Measurements from ENCODE around the gene FBXO40.
"Not testable (repeated sequence)": the region's sequence is repeated elsewhere in the genome, so short reads cannot be mapped to it uniquely, and the experiment has no call there.

FBXO40 gene, protein sequence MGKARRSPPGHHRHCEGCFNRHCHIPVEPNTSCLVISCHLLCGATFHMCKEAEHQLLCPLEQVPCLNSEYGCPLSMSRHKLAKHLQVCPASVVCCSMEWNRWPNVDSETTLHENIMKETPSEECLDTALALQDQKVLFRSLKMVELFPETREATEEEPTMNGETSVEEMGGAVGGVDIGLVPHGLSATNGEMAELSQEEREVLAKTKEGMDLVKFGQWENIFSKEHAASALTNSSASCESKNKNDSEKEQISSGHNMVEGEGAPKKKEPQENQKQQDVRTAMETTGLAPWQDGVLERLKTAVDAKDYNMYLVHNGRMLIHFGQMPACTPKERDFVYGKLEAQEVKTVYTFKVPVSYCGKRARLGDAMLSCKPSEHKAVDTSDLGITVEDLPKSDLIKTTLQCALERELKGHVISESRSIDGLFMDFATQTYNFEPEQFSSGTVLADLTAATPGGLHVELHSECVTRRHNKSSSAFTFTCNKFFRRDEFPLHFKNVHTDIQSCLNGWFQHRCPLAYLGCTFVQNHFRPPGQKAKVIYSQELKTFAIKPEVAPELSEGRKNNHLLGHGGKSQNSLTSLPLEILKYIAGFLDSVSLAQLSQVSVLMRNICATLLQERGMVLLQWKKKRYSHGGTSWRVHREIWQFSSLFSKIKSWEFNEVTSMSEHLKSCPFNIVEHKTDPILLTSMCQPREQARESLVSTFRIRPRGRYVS

DNA sequence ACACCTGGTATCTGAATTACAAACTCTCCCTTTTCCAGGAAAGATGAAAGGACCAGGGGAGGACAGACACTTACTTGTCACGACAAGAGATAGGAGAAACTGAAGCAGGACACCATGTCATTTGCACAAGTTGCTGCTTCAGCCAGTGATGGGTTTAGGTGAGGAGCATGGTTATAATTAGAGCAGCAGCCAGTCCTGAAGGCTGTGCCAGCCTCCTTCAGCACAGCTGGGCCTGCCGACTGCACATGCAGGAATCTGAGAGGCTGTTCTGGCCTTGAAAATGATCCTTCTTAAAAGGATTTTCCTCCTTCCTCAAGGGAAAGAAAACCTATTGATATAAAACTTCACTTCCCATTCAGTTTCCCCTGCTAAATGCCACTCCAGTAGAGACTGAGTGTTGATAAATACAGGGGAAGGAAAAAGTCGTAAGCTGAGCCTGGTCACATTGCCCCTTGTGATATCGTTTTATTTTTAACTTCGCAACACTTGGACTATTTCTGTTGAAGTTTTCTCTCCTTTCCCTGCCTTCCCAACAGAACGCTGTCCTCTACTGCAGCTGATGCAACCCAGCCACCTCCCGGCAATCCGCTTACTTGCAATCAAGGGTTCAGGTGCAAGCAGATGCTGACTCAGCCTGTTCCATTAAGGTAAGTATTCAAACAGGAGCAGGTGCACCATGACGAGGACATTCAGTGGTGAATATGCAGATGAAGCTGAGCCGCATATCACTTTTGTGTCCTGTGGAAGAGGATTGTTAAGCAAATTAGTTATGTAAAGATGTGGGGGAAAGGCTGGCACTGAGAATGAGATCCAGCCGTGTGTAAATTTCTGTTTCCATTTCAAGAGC lies at the start of gene FBXO40:
FBXO40 (plus strand) TSS at position 524 of the 847 bp plus-strand sequence. CDS start 27,197 bp downstream, outside the sequence.
- in situ Hi-C loops (cut with MboI; ENCODE audit: low sequenced_read_pairs) = no loop called here

DNA sequence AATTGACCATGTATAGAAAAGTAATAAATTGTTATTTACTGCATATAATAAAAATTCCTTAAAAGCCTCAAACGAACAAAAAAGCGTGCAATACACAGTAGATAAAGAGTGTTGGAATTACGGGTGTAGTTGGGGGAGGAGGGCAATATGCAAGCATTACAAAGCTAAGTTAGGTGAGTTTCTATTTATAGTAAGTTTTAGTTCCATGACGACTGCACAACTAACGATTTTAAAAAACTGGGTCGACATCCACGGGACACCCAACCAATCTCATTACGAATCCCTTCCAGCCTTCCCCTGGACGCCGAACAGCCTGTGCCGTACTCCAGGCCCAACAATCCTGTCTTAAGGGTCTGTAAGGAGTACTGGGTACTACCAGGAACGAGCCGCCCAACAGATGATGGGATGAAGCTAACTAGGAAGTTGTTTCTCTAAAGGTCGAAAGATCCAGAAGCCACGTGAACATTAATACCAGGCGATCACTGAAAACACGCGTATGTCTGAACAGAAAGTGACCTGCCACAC lies 48.1 kb upstream of the FBXO40 start:
- in situ Hi-C loops (cut with MboI; ENCODE audit: low sequenced_read_pairs) = no loop called here

DNA sequence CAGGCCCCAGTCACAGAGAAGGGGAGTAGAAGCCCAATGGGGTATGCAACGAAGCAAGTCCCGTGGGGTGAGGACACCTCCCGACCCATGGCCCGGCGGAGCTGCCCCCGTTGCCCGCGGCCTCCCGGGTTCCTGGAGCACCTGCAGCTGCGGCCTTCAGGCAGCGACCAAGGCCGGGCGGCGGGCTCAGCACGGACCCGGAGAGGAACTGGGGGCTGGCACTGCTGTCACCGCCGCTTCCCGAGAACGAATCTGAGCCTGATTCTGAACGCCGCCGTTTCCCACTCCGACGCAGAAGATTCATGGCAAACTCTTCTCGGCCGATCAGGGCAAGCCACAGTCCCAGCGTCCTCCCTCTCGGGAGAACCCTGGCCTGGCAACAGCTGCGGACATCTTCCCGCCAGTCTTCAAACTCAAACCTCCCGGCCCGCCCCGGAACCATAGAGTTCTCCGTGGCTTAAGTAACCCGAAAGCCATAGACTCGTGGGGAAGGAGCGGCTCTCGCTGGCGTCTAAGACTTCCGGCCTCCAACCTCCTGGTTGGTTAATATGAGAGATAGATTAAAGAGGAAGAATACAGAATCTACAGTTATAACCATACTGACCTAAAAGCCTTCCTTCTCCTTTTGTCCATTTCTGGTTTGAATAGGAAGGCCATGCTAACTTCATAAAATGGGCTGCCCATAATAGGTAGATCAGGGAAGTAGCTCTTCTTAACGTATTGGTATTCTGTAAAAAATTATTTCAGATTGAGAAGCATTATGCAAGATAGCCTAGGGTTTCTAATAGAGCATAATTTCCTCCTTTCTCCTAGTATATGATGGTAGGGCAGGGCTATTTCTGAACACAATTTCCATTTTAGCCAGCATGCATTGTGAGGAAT lies 47.4 kb upstream of the FBXO40 start, which contains the start of gene POLQ:
POLQ (minus strand) TSS at position 415 of the 882 bp plus-strand sequence; CDS start at position 304, 111 bp downstream.
- in situ Hi-C loops (cut with MboI; ENCODE audit: low sequenced_read_pairs) = no loop called here

DNA sequence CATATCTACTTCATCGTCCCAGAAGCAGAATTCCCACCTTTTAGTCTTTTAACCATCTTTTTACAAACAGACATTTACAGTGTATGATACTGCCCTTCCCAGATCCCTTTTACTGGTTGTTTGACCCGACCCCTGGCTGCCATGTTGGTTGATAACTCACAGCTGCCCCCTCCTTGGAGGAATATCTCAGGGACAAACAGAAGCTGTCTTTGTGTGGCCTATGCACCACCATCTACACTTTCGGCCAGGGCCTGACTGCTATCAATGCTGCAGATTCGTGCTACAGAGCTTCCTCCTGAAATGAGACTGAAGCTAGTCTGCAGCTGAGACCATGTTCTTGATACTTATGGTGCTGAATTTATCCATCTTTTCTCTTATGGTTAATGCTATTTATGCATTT lies 40.8 kb upstream of the FBXO40 start:
- in situ Hi-C loops (cut with MboI; ENCODE audit: low sequenced_read_pairs) = no loop called here

DNA sequence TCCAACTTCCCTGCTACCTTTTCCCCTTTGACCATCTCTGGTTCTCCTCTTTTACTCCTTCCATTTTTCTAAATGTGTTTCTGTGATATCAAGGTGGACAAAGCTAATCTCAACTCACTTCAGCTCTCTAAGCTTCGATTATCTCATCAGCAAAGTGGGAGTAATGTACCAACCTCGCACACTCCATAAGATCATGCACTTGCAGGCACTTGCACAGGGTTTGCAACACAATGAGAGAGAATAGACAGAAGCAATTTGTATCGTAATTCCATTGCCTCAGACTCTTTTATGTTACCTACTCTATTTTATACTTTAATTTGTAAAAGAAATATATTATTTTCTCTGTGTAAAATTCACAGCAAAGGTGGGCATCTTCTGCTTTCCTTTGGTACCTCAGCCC lies 40.4 kb upstream of the FBXO40 start:
- in situ Hi-C loops (cut with MboI; ENCODE audit: low sequenced_read_pairs) = no loop called here

DNA sequence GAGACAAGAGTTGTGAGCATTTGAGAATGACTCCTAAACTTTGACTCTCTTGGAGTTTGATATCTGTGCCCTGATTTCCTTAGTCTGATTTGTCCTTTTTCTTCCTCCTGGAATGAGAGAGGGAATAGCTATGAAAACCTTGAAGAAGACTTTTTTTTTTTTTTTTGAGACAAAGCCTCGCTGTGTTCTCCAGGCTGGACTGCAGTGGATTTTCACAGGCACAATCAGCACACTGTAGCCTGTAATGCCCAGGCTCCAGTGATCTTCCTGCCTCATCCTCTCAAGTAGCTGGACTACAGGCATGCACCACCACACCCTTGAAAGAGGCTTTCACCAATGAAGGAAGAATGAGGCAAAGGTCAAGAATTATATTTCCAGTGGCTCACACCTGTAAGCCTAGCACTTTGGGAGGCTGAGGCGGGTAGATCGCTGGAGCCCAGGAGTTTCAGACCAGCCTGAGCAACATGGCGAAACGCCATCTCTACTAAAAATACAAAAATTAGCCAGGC lies 35.7 kb upstream of the FBXO40 start:
- in situ Hi-C loops (cut with MboI; ENCODE audit: low sequenced_read_pairs) = no loop called here

DNA sequence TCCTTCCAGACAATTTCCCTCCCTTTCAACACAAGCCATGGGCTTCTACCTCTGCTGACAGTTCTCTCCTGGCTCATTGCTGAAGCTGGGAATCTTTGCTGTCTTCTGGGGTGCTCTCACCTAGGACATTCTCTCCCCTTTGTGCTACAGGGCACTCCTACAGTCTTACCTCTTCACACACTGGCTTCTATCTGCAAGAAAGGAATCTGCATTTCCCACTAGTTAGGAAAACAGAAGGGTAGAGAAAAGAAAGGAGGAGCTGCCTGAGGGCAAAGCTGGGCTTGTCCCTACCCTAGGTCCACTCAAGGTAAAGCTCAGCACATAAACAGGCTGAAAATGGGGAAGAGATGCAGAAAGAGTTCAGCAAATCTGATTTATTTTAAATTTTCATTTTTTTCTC lies 31.0 kb upstream of the FBXO40 start:
- in situ Hi-C loops (cut with MboI; ENCODE audit: low sequenced_read_pairs) = no loop called here

DNA sequence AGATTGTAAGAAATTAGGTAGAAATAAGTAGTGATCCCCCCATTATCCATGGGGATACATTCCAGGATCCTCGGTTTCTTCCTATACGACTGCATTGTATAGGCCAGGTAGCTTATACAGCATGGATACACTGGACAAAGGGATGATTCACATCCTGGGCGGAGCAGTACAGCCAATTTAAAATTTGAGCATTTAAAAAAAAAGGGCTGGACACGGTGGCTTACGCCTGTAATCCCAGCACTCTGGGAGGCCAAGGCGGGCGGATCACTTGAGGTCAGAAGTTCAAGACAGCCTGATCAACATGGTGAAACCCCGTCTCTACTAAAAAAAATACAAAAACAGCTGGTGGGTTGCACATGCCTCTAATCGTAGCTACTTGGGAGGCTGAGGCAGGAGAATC lies 26.4 kb upstream of the FBXO40 start:
- in situ Hi-C loops (cut with MboI; ENCODE audit: low sequenced_read_pairs) = no loop called here

DNA sequence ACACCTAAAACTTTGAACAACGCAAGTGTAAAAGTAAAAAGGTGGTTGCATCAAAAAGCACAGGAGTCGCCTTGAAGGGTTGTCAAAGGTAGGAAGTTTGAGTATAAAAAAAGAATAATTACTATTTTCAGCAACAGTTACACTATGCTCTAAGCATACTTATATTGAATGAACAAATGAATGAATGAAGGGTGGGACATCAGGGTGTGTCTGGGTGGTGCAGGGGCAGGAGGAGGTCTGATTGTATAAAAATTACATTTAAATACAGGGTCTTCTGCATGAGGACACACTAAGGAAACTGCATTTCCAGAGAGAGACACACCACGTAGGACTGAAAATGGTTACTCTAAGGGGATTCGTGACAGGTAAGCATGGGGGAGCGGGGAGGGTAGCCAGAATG lies 25.5 kb upstream of the FBXO40 start, which contains the start of gene ARGFX:
ARGFX (plus strand) TSS at position 301 of the 400 bp plus-strand sequence. CDS start 2,765 bp downstream, outside the sequence.
- in situ Hi-C loops (cut with MboI; ENCODE audit: low sequenced_read_pairs) = no loop called here

DNA sequence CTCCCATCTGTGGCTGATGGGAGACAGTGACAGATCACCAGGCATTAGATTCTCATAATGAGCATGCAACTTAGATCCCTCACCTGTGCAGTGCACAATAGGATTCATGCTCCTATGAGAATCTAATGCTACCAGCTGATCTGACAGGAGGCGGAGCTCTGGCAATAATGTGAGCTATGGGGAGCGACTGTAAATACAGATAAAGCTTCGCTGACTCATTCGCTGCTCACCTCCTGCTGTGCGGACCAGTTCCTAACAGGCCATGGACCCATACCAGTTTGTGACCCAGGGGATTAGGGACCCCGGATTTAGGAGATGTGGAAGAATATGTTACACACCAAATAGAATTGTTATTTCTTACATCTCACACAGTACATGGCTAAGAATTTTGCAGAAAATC lies 18.7 kb upstream of the FBXO40 start:
- in situ Hi-C loops (cut with MboI; ENCODE audit: low sequenced_read_pairs) = no loop called here

DNA sequence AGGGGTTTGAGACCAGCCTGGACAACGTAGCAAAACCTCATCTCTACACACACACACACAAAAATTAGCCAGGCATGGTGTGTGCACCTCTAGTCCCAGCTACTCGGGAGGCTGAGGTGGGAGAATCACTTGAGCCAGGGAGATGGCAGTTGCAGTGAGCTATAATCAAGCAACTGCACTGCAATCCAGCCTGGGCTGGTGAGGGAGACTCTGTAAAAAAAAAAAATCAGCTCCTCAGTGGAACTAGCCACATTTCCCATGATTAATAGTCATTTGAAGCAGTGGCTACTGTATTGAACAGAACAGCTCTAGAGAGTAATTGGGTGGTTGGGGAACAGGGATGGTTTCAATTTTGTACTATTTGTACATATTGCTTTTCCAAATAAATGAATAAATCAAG lies 11.5 kb upstream of the FBXO40 start:
- in situ Hi-C loops (cut with MboI; ENCODE audit: low sequenced_read_pairs) = no loop called here

DNA sequence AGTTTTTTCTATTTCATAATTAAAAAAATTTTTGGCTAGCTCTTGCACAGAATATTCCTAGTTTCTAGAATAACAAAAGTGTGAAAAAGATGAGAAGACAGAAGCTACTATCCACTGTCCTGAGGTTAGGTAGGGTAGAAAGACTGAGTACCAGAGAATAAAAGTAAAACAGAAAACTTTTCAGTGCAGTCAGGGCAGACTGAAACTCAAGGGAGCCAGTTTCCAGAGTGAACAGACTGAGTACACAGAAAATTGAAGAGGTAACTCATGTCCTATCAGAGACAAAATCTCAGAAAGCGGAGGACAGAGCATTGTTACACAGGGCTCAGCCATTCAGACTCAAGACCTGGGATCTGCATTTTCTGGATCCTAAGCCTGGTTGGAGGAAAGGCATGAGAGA lies 8.8 kb upstream of the FBXO40 start:
- in situ Hi-C loops (cut with MboI; ENCODE audit: low sequenced_read_pairs) = no loop called here

DNA sequence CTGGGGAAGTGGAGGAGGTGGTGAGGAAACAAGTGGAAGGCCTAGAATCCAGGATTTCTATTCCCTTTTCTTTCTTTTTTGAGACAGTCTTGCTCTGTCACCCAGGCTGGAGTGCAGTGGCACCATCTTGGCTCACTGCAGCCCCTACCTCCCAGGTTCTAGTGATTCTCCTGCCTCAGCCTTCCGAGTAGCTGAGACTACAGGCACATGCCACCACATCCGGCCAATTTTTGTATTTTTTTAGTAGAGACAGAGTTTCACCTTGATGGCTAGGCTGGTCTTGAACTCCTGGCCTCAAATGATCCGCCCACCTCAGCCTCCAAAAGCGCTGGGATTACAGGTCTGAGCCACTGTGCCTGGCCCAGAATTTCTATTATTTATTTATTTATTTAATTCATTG lies 627 bp downstream of the FBXO40 start:
- in situ Hi-C loops (cut with MboI; ENCODE audit: low sequenced_read_pairs) = not testable (repeated sequence)

DNA sequence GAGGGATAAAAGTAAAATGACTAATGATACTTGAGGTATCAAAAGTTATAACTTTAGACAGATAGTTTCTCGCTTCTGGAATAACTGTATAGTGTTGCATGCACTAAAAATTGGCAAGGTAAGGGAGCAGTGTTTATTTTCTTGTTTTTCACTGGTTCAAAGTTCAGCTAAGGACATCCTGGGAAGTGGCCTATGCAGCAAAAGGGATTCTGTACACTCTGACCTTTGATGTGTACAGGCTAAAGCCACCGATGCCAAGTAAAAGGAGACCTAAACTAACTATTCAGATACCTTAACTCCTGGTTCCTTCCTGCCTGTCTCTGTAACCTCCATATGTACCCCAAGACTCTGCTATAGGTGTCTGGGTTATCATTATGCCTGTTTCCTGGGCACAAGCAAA lies 1.7 kb downstream of the FBXO40 start:
- in situ Hi-C loops (cut with MboI; ENCODE audit: low sequenced_read_pairs) = no loop called here

DNA sequence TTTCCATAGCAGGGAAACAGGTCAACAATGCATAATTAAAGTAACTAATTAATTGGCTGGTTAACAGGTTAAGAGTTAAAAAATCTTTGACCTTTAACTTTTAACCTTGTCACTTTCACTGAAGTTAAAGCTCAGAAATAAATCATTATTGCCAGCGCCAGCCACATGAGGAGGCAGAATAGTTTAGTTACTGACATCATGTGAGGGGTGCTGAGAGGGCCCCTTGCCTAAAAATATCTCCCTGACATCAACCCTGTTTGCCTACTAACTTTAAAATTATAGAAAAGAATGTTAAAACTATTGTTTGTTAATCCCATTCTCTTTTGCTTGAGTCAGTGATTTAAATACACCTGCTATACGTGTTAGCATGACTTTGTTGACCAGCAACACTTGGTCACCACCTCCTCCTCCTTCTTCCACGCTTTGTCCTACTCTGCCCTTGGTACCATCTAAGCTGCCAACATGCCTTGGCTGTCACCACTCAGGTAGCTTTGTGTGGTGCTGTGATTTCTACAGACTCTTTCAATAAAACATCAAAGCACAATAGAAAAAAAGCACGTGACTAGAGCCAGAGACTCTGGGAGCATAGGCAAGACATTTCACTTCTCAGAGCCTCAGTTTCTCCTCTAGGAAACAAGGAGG lies 2.7 kb downstream of the FBXO40 start:
- in situ Hi-C loops (cut with MboI; ENCODE audit: low sequenced_read_pairs) = no loop called here

DNA sequence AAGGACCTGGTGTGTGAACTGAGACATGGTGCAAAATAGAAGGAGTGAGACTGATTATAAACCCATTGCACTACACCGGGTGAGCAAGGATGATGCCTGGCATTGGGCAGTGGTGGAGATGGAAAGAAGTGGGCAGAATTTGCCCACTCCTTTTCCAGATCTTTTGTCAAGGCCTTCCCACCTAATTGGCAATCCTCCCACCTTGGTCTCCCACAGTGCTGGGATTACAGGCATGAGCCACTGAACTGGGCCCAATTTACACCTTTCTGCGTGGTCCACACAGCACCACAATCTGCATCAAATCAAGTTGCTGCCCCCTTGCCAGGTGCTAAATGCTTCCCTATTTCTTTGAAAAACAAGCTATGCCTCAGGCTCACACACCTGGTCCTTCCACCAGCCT lies 5.4 kb downstream of the FBXO40 start:
- in situ Hi-C loops (cut with MboI; ENCODE audit: low sequenced_read_pairs) = no loop called here

DNA sequence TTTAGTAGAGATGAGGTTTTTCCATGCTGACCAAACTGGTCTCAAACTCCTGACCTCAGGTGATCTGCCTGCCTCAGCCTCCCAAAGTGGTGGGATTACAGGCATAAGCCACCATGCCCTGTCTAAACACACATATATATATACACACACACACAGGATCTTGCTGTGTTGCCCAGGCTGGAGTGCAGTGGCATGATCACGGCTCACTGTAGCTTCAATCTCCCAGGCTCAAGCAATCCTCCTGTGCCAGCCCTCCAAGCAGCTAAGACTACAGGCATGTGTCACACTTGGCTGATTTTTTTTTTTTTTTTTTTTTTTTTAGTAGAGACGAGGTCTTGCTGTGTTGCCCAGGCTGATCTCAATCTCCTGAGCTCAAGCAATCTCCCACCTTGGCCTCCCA lies 6.7 kb downstream of the FBXO40 start:
- in situ Hi-C loops (cut with MboI; ENCODE audit: low sequenced_read_pairs) = not testable (repeated sequence)

DNA sequence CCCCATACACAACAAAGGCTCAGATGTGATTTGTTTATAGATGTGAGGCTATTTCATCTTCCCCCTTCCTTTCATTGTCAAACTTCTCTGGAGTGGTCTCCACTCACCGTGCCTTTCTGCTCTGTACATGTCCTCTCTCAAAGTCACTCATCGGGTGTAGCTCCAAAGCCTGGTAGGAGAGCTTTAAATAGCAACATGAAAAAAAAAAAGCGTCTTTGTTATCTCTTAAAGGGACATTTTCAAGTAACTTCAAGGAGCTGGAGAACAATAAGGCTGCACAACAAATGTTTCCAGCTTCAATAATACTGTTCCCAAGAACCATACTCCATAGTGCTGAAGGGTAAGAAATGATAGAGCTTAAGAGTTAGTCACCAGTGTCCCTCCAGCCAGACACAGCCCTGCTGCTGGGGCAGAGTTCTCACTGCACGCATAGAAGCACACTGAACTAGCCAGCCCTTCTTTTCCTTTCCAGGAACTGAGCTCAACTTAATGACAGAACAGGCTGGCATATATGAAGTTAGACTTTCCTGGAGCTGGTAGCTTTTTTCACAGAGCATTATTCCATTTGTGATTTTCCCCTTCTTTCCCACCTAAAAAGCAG lies 8.1 kb downstream of the FBXO40 start:
- in situ Hi-C loops (cut with MboI; ENCODE audit: low sequenced_read_pairs) = no loop called here

DNA sequence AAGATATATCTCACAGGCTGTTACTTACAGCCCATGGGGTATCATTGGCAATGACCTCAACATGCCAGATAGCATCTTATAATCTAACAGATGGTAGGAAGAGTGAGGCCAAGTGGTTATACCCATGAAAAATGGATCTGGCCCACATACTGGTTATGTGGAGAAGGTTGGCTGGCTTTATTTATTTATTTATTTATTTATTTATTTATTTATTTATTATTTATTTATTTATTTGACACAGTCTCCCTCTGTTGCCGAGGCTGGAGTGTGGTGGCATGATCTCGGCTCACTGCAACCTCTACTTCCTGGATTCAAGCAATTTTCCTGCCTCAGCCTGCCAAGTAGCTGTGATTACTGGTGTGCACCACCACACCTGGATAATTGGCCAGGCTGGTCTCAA lies 11.6 kb downstream of the FBXO40 start:
- in situ Hi-C loops (cut with MboI; ENCODE audit: low sequenced_read_pairs) = no loop called here
